Prostate gland (tissue), 2 donors: ENCODE results near the gene SLPI.

Experiments
- POLR2A ChIP-seq: fragments of 450-650 bp; IDR thresholded peaks from one replicate; pipeline ENCODE4 v1.6.1; 2016; ENCODE audit warnings: antibody characterized with exemption, mild to moderate bottlenecking
- POLR2AphosphoS5 ChIP-seq: sonication (generic); formaldehyde crosslinking; IDR thresholded peaks from one replicate; pipeline ENCODE4 v1.6.1; 2017; ENCODE audit warnings: antibody characterized with exemption
- TF ChIP-seq, protein P1 (sequence below), 4 experiments: fragments of 200-600 bp in 2 of 4; fragments of 450-650 bp in 2 of 4; sonication (generic) in 2 of 4; IDR thresholded peaks; 1 replicate in 3 of 4; 2 replicates in 1 of 4; pipeline ENCODE4 v1.5.1; 2016 to 2019; ENCODE audit warnings: antibody characterized with exemption in 4 of 4, mild to moderate bottlenecking in 2 of 4, moderate library complexity in 2 of 4

DNA sequence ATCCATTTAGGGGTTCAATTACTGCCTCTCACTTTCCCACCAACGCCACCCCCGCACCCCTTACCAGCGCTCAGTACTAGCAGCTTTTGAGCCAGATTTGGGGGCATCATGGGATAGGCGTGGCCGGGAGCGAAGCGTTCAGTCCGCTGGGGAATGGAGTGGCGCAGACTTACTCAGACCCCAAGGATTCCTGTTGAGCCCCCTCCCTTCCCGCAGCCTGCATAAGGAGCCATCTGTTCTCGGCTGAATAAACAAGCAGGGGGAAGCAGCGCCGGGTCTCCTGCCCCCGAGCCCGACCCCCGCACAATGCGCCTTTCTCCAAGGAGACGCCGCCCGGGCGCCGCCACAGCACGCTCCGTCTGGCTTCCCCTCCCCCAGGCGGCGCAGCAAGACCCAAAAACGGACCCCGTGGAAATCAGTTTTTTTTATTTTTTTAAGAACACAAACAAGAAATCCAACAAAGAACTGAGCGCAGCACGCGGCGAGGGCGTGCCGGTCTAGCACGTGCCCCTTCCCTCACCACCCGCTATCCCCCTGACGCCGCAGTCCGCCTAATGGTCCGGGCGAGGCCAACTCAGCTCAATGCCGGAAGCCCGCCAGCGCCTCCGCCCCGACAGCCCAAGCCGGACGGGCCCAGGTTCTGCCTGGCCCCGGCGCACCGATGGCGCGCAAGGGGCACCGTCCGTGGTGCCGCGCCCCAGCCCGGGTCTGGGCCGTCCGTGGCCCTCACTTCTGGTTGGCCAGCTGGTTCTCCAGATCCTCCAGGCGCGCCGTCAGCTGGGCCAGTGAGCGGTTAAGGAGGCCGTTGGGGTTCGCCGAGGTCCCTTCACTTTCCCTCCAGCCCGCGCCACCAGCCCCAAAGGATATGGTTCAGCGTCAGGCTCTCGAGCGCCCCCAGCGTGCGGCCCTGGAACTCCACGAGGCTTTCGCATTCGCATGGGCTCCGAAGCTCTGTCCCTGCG is 39.0 kb upstream of the SLPI start:
- TF ChIP-seq, protein P1, sequence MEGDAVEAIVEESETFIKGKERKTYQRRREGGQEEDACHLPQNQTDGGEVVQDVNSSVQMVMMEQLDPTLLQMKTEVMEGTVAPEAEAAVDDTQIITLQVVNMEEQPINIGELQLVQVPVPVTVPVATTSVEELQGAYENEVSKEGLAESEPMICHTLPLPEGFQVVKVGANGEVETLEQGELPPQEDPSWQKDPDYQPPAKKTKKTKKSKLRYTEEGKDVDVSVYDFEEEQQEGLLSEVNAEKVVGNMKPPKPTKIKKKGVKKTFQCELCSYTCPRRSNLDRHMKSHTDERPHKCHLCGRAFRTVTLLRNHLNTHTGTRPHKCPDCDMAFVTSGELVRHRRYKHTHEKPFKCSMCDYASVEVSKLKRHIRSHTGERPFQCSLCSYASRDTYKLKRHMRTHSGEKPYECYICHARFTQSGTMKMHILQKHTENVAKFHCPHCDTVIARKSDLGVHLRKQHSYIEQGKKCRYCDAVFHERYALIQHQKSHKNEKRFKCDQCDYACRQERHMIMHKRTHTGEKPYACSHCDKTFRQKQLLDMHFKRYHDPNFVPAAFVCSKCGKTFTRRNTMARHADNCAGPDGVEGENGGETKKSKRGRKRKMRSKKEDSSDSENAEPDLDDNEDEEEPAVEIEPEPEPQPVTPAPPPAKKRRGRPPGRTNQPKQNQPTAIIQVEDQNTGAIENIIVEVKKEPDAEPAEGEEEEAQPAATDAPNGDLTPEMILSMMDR (IDR thresholded peaks at IDR 0.05): peak; percentile 59 to 88 (median 76)
- TF ChIP-seq POLR2A (no peak), POLR2AphosphoS5 (no peak)
